Measurements from ENCODE around the gene ATF3.
A peak's percentile ranks its signal among the peaks of the same experiment; 100 is the strongest.

Gene ATF3

DNA sequence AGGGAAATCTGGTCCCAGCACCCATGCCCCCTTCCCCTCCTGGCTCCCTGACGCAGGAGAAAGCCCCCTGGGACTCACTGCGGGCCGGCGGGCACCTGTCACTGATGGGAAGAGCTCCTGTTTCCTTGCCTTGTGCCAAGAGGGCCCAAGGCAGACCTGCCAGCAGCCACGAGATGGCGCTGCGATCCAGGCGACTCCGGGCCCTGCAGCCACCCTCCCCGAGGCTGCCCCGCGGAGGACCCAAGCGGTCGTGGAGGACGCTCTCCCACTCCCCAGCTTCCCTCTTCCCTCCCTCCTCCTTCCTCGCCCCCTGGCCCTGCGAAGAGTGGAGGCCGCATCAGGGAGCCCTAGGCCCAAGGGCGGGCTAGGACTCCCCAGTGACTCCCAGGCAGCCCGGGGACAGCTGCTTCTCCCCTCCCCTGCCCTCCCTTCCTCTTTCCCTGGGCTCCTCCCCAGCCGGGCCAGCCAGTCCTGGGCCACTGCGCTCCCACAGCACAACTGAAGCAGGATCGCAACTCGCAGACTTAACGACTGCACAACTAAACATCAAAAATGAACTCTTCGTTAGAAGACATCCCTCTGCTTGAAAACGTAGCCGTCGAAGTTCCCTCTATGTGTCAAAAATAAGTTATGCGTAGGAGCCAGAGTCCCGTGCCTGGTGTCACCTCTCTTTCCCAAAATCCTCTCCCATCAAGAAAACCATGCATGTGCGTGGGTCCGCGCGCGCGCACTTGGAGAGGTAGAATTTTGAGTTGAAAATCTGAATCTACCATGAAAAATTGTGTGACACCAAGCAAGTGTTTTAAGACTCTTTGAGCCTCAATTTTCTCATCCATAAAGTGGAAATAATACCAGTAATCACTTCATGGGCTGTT lies 56.9 kb downstream of the ATF3 start:
- peak overlapping the region; percentile 67 for H3K27ac Mint-ChIP-seq
- no peaks in the 10 kb centered on the region for H3K9me3 Mint-ChIP-seq
- ATAC-seq (peak; percentile 95), DNase-seq (ENCODE audit: low spot score in 2 of 2) (peak; percentile 88 to 92)
- peaks cover 32% of the 10 kb centered on the region for H3K4me1 Mint-ChIP-seq
- H3K36me3 Mint-ChIP-seq = peaks cover 4% of the 10 kb centered on the region
- H3K4me3 Mint-ChIP-seq = peak overlapping the region; percentile 73

DNA sequence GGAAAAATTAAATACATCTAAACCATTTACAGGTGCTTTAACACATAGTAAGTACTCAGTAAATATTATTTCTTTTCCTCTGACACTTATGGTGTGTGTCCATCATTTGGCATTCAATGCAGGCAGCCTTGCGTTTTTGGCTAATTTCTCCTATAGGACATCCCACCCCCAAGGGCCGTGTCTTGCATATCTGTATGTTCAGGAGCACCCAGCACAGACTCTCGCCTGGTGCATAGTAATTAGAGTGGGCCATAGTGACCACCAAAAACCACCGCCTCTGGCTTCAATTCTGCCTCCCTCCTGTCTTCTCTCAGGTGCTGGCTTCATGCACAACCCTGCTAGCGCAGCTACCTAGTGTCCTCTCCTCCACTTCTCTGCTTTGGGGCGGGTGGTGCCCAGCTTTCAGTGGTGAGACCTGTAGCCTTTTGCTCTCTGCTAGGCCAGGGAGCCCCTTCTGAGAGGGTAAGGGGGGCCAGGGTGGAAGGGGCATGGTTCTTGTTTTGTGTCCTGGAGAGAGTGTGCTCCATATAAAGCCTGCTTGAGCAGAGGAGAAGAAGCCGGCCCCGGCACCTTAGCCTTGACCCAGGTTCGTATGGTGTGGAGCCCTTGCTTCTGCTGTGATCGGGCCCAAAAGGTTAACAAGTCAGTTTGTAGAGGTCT lies 57.7 kb downstream of the ATF3 start:
- Mint-ChIP-seq H3K4me3 (peak overlapping the region; percentile 73), H3K27ac (no peak overlapping the region), H3K36me3 (peaks cover 4% of the 10 kb centered on the region), H3K9me3 (no peaks in the 10 kb centered on the region), H3K4me1 (peaks cover 40% of the 10 kb centered on the region)
- ATAC-seq (no peak), DNase-seq (ENCODE audit: low spot score in 2 of 2) (peak in 1 of 2 donors; percentile 47)

DNA sequence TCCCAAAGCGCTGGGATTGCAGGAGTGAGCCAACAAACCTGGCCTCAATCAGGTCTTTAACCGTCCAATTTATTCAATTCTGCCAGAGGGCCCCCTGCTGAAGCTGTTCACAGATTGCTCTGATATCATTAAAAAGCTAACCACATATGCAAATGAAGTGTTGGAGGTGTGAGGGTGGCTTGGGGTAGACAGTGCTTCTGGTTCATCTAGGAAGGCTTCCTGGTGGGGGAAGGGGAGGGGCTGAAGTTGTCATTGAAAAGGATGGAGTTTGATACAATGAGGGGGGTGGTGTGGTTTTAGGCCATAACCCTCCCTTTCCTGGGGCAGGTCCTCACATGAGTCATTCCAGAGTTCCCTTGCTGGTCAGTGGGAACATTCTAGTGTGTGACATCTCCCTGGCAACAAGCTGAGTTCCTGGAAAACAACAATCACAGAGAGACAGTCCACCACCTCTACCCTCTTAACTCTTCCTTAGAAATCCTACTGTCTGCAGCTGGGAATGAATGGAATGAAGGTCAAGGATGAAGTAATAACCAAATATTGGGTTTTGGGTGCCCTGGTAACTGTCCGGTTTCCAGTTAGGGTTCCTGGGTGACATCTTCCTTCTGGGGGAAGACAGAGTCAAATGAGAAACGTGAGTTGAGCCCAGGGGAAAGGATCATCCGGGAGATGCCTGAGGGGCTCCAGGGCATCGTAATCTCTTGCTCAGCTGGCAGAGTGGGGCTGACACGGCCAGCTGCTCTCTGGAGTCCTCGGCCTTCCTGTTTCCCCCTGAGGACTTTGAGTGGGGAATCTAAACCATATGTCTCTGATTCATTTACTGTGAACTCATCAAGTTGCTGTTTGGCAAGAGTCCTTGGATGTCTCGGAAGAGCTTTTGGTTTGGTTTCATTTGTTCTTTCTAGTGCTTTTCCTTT lies 58.9 kb downstream of the ATF3 start:
- peak in 1 of 2 donors; percentile 55 for DNase-seq (ENCODE audit: low spot score in 2 of 2)
- H3K36me3 Mint-ChIP-seq = peaks cover 4% of the 10 kb centered on the region
- H3K4me3 Mint-ChIP-seq = peak overlapping the region; percentile 43
- no peaks in the 10 kb centered on the region for H3K9me3 Mint-ChIP-seq
- peak overlapping the region; percentile 87 for H3K27ac Mint-ChIP-seq
- H3K4me1 Mint-ChIP-seq = peaks cover 45% of the 10 kb centered on the region
- peak; percentile 64 for ATAC-seq

DNA sequence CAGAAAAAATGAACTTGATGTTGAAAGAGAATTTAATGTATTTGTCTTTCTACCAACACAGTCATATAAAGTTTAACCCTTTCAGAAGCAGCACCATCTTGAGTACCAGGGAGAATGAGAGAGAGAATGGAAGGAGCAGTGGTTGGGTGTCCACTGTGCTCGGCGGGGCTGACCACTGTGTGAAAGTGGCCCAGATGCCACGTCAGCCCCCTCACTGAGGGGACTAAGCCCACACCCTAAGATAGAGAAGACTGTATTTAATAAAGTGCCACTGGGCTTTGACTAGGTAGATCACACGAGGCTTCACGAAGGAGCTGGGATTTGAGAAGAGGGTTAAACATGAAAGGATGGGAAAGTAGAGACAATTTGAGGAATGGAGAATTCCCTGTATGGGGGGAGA lies 59.9 kb downstream of the ATF3 start:
- no peaks in the 10 kb centered on the region for H3K9me3 Mint-ChIP-seq
- H3K4me1 Mint-ChIP-seq = peaks cover 45% of the 10 kb centered on the region
- ATAC-seq (no peak), DNase-seq (ENCODE audit: low spot score in 2 of 2) (peak in 1 of 2 donors; percentile 43)
- no peak overlapping the region for H3K27ac Mint-ChIP-seq
- peaks cover 4% of the 10 kb centered on the region for H3K36me3 Mint-ChIP-seq
- no peak overlapping the region for H3K4me3 Mint-ChIP-seq

DNA sequence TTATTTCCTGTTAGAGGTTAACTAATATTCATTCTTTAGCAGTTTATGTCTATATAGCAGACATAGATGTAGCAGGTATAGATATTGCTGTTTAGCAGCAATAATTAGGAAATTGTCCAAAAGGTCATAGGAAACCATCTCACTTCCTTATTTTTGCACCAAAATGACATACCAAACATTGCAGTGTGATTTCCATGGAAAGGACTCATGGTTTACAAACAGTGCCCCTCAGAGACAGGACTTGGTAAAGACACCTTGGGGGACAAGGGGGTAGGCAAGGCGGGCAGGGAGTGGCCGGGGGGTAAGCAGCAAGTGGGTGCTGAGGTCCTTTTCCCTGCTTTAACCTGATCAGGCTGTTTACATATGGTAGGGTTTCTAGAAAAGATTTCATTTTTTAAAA lies 60.5 kb downstream of the ATF3 start:
- Mint-ChIP-seq H3K4me3 (no peak overlapping the region), H3K9me3 (no peaks in the 10 kb centered on the region), H3K4me1 (peaks cover 45% of the 10 kb centered on the region), H3K27ac (no peak overlapping the region), H3K36me3 (peaks cover 4% of the 10 kb centered on the region)
- DNase-seq (ENCODE audit: low spot score in 2 of 2) (peak in 1 of 2 donors; percentile 45), ATAC-seq (no peak)

DNA sequence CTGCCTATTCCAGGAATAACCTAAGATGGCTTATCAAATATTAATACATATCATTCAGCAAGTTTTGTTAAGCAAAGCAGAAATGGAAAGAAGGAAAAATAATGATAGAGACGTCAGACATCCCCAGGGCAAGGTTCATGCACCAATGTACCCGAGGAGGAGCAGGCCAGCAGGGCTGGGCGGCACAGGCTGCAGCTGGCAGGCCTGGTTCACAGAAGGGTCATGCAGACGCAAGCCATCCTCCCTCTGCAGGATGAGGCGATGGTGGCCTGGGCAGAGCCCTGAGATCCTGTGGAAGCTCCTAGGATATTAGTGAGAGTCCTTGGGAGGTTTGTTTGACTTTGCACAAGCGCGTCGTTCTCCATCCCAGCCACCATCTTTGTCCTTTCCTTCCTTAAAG lies 61.0 kb downstream of the ATF3 start:
- DNase-seq (ENCODE audit: low spot score in 2 of 2) (peak in 1 of 2 donors; percentile 38), ATAC-seq (no peak)
- Mint-ChIP-seq H3K4me3 (no peak overlapping the region), H3K4me1 (peaks cover 45% of the 10 kb centered on the region), H3K9me3 (no peaks in the 10 kb centered on the region), H3K36me3 (peaks cover 4% of the 10 kb centered on the region), H3K27ac (no peak overlapping the region)

DNA sequence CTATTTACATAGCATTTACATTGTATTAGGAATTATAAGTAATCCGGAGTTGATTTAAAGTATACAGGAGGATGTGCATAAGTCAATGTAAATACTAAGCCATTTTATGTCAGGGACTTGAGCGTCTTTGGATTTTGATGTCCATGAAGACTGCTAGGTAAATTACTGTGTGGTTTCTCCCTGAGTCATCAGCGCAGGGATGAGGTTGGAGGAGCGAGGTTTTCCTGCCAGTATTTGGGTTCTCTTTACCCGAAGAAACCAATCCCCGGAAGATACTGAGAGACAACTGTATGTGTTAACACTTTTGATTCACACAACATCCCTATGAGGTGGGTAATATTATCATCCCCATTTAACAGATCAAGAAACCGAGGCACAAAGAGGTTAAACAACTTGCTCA lies 61.7 kb downstream of the ATF3 start:
- no peaks in the 10 kb centered on the region for H3K9me3 Mint-ChIP-seq
- ATAC-seq = no peak

More for the DNA sequence above, 61.7 kb downstream of the ATF3 start:
- Mint-ChIP-seq H3K4me1 (peaks cover 45% of the 10 kb centered on the region), H3K27ac (no peak overlapping the region), H3K4me3 (no peak overlapping the region), H3K36me3 (peaks cover 4% of the 10 kb centered on the region)
- DNase-seq (ENCODE audit: low spot score in 2 of 2) = peak in 1 of 2 donors; percentile 6
